Measurements from ENCODE around the gene BCS1L. TPM values are rescaled to one million over a fixed set of nuclear protein-coding genes. Genes with fewer than 3 reads are reported as not detected.
A peak's percentile ranks its signal among the peaks of the same experiment; 100 is the strongest.

The BCS1L gene, protein sequence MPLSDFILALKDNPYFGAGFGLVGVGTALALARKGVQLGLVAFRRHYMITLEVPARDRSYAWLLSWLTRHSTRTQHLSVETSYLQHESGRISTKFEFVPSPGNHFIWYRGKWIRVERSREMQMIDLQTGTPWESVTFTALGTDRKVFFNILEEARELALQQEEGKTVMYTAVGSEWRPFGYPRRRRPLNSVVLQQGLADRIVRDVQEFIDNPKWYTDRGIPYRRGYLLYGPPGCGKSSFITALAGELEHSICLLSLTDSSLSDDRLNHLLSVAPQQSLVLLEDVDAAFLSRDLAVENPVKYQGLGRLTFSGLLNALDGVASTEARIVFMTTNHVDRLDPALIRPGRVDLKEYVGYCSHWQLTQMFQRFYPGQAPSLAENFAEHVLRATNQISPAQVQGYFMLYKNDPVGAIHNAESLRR
- 42.3 TPM for polyA plus RNA-seq (2012; ENCODE audit: insufficient read length, low read depth)

DNA sequence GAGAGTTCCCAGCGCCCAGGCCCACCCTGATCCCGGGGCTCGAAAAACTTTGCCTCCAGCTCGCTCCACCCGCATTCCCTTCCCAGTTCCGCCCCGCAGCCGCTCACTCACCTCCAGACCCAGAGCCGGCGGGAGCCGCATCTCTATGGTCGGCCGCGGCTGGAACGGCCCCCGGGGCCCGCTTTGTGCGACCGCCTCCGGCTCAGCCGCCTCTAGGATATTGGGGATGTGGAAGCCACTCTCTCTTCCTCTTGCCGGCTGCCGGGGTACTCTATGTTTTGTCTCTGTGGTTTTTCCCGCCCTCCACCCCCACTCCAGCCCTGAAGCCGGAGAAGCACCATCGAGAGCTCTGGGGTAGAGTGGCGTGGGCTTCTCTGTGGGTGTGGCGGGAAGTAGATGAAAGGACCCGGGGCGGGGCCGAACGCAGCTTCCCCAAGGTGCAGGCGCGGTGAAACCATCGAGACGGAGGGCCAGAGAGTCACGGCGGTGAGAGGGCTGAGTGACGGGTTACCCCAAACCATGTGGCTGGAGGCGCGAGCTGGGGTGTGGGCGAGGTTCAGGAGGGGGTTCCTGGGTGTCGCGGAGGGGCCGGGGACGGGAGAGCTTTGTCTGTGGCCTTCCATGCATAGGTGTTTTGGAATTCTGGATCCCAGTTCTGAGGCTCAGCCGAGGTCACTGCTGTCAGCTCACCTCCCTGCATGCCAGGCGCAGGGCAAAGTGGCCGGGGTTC is at the start of gene BCS1L, which contains the start of gene ZNF142:
TSS of gene BCS1L (plus strand) at position 426 of the 730 bp plus-strand sequence. CDS start 1,305 bp downstream, outside the sequence.
TSS of gene ZNF142 (minus strand) at position 366 of the 730 bp plus-strand sequence. CDS start 3,194 bp downstream, outside the sequence.
- TF ChIP-seq REST (IDR thresholded peaks at IDR 0.05; ENCODE audit: insufficient read depth in 1 of 2, low read depth in 2 of 2, low read length in 2 of 2): no peak
- TF ChIP-seq TAF1 (IDR thresholded peaks at IDR 0.05; ENCODE audit: borderline replicate concordance, insufficient read depth, low read length): 0 out of 2 replicates have a peak, but pooled peaks have one; percentile 54

- TF ChIP-seq REST (IDR thresholded peaks at IDR 0.05; ENCODE audit: insufficient read depth in 1 of 2, low read depth in 2 of 2, low read length in 2 of 2): no peak
- no peak for TF ChIP-seq SIN3A (IDR thresholded peaks at IDR 0.05; ENCODE audit: borderline replicate concordance, insufficient read depth, low read length)
- TF ChIP-seq FOXP2 (optimal IDR thresholded peaks at IDR 0.05; ENCODE audit: borderline replicate concordance, extremely low read depth, extremely low read length, insufficient read depth): no peak
- no peak for TF ChIP-seq POLR2AphosphoS5 (IDR thresholded peaks at IDR 0.05; ENCODE audit: low read depth, low read length)
- no peak for TF ChIP-seq TAF1 (IDR thresholded peaks at IDR 0.05; ENCODE audit: borderline replicate concordance, insufficient read depth, low read length)
These were observed 43.6 kb upstream of the BCS1L start for GRCh38 chr2:218615868-218616315.

- no peak for TF ChIP-seq FOXP2 (optimal IDR thresholded peaks at IDR 0.05; ENCODE audit: borderline replicate concordance, extremely low read depth, extremely low read length, insufficient read depth)
- no peak for TF ChIP-seq POLR2AphosphoS5 (IDR thresholded peaks at IDR 0.05; ENCODE audit: low read depth, low read length)
- TF ChIP-seq TAF1 (IDR thresholded peaks at IDR 0.05; ENCODE audit: borderline replicate concordance, insufficient read depth, low read length): no peak
- TF ChIP-seq SIN3A (IDR thresholded peaks at IDR 0.05; ENCODE audit: borderline replicate concordance, insufficient read depth, low read length): no peak
- TF ChIP-seq REST (IDR thresholded peaks at IDR 0.05; ENCODE audit: insufficient read depth in 1 of 2, low read depth in 2 of 2, low read length in 2 of 2): no peak
These were observed 41.2 kb upstream of the BCS1L start for GRCh38 chr2:218618102-218618860.

DNA sequence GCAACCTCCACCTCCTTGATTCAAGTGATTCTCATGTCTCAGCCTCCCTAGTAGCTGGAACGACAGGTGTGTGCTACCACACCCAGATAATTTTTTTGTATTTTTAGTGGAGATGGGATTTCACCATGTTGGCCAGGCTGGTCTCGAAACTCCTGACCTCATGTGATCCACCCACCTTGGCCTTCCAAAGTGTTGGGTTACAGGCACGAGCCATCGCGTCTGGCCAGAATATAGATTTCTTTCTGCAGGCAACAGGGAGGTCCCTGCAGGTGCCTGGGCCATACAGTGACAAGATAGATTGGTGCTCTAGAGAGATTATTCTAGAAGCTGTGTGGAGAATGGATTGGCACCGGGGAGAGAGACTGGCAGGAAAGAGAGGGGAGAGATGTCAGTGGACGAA is 38.5 kb upstream of the BCS1L start:
- TF ChIP-seq SIN3A (IDR thresholded peaks at IDR 0.05; ENCODE audit: borderline replicate concordance, insufficient read depth, low read length) (no peak), POLR2AphosphoS5 (IDR thresholded peaks at IDR 0.05; ENCODE audit: low read depth, low read length) (no peak), TAF1 (IDR thresholded peaks at IDR 0.05; ENCODE audit: borderline replicate concordance, insufficient read depth, low read length) (no peak), FOXP2 (optimal IDR thresholded peaks at IDR 0.05; ENCODE audit: borderline replicate concordance, extremely low read depth, extremely low read length, insufficient read depth) (no peak), REST (IDR thresholded peaks at IDR 0.05; ENCODE audit: insufficient read depth in 1 of 2, low read depth in 2 of 2, low read length in 2 of 2) (no peak)
